WTC11 (cell line): ENCODE results near the gene HIPK2.

Experiments
- ATF1 ChIP-seq: sonication (generic); formaldehyde crosslinking; IDR thresholded peaks from 2 replicates; pipeline ENCODE4 v1.8.1; 2023; ENCODE audit warnings: mild to moderate bottlenecking, moderate library complexity, missing genetic modification reagents
- CTCF ChIP-seq: fragments of 200-600 bp; IDR thresholded peaks from 2 replicates; pipeline ENCODE4 v1.8.0; 2022; ENCODE audit warnings: antibody characterized with exemption
- JUN ChIP-seq: sonication (generic); formaldehyde crosslinking; IDR thresholded peaks from 2 replicates; pipeline ENCODE4 v1.8.0; 2023; ENCODE audit warnings: mild to moderate bottlenecking, missing genetic modification reagents
- PRDM15 ChIP-seq: sonication (generic); formaldehyde crosslinking; IDR thresholded peaks from 2 replicates; pipeline ENCODE4 v1.8.0; 2022; ENCODE audit warnings: missing genetic modification reagents
- TEAD4 ChIP-seq: sonication (generic); formaldehyde crosslinking; IDR thresholded peaks from 2 replicates; pipeline ENCODE4 v1.8.0; 2022; ENCODE audit warnings: mild to moderate bottlenecking, missing genetic modification reagents
- ZNF232 ChIP-seq: sonication (generic); formaldehyde crosslinking; IDR thresholded peaks from 2 replicates; pipeline ENCODE4 v1.8.0; 2022; ENCODE audit warnings: mild to moderate bottlenecking, missing genetic modification reagents

- no peak for TF ChIP-seq PRDM15 (CRISPR knock-in tag)
- TF ChIP-seq CTCF: no peak
- no peak for TF ChIP-seq TEAD4 (CRISPR knock-in tag)
- TF ChIP-seq ZNF232 (CRISPR knock-in tag): no peak
- TF ChIP-seq ATF1 (CRISPR knock-in tag): no peak
- no peak for TF ChIP-seq JUN (CRISPR knock-in tag)
Measured at GRCh38 chr7:139574618-139575337, 203.0 kb downstream of the HIPK2 start.
